ENCODE data around the gene CARD18.

DNA sequence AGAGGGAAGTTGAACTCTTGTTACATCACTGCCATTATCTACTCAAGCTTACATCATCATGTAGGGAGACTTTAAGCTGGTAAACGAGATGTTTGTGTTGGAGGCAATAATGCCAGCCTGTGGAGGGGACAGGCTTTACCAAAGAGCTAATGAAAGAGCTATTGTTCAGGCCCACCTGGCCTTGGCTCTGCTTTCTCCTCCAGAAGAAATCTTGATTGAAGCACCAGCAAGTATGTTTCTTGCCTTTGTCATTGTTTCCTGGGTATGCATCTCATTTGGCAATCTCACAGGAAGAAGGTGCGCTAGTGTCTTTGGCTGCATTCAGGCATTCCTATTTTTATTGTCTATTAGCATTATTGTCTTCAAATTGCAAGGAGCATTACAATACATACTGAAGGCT, 16.7 kb upstream of the CARD18 start:
- TF ChIP-seq, protein P1, sequence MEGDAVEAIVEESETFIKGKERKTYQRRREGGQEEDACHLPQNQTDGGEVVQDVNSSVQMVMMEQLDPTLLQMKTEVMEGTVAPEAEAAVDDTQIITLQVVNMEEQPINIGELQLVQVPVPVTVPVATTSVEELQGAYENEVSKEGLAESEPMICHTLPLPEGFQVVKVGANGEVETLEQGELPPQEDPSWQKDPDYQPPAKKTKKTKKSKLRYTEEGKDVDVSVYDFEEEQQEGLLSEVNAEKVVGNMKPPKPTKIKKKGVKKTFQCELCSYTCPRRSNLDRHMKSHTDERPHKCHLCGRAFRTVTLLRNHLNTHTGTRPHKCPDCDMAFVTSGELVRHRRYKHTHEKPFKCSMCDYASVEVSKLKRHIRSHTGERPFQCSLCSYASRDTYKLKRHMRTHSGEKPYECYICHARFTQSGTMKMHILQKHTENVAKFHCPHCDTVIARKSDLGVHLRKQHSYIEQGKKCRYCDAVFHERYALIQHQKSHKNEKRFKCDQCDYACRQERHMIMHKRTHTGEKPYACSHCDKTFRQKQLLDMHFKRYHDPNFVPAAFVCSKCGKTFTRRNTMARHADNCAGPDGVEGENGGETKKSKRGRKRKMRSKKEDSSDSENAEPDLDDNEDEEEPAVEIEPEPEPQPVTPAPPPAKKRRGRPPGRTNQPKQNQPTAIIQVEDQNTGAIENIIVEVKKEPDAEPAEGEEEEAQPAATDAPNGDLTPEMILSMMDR (IDR thresholded peaks at IDR 0.05), result no peak
- no peak for TF ChIP-seq POLR2A (IDR thresholded peaks at IDR 0.05)
